IMR-90 (cell line): ENCODE measurements around the gene ZNF582. TPM values are rescaled to one million over a fixed set of nuclear protein-coding genes. Genes with fewer than 3 reads are reported as not detected.

Experiments
- ATAC-seq: fragments of 200-7000 bp; cut with Tn5 transposase; 2 replicates; pipeline ENCODE4 v1.9.1; 2020; ENCODE audit warnings: low read depth, mild to moderate bottlenecking, moderate library complexity
- BruUV-seq: library from RNA; stranded (reverse); fragments of 400-500 nt; replicated peaks from 2 replicates; lab custom pipeline; 2021; lab: Mats Ljungman, UMichigan
- CTCF ChIA-PET: fragments of 300-600 bp; formaldehyde crosslinking; extraction: SDS; loops from one replicate; lab custom pipeline; 2021; ENCODE audit warnings: antibody characterized with exemption; lab: Yijun Ruan, JAX
- POLR2A ChIA-PET: fragments of 300-600 bp; sonication (Branson Sonifier 250); formaldehyde crosslinking; loops from one replicate; lab custom pipeline; 2022; ENCODE audit warnings: antibody characterized with exemption; ENCODE audit not compliant: unreplicated experiment; lab: Charles Lee
- DNase-seq: peaks from one replicate; pipeline ENCODE4 v3.0.0; 2013
- H2AFZ ChIP-seq: replicated peaks from 2 replicates; pipeline ENCODE3; 2013; ENCODE audit warnings: low read length, mild to moderate bottlenecking; ENCODE audit not compliant: poor library complexity
- H2AK5ac ChIP-seq: 2 replicates; pipeline ENCODE4 v1.6.1; 2013; ENCODE audit warnings: low read depth, low read length, inconsistent platforms
- H2AK9ac ChIP-seq: replicated peaks from 2 replicates; pipeline ENCODE3; 2013; ENCODE audit warnings: mild to moderate bottlenecking, low read depth, low read length, moderate library complexity; ENCODE audit not compliant: poor library complexity
- H2BK120ac ChIP-seq: 2 replicates; pipeline ENCODE4 v1.6.1; 2013; ENCODE audit warnings: low read depth, low read length, inconsistent platforms
- H2BK15ac ChIP-seq: 3 replicates; pipeline ENCODE4 v1.6.1; 2013; ENCODE audit warnings: low read depth, low read length, inconsistent platforms
- H2BK20ac ChIP-seq: 2 replicates; pipeline ENCODE4 v1.6.1; 2013; ENCODE audit warnings: low read depth, mild to moderate bottlenecking, inconsistent platforms, low read length, moderate library complexity
- H2BK5ac ChIP-seq: 2 replicates; pipeline ENCODE4 v1.6.1; 2013; ENCODE audit warnings: mild to moderate bottlenecking, low read depth, low read length, inconsistent platforms; ENCODE audit not compliant: poor library complexity, severe bottlenecking
- H3K14ac ChIP-seq: replicated peaks from 2 replicates; pipeline ENCODE4 v1.6.1; 2013; ENCODE audit warnings: low read depth, low read length, inconsistent platforms
- H3K18ac ChIP-seq: 2 replicates; pipeline ENCODE4 v1.6.1; 2013; ENCODE audit warnings: low read depth, low read length, control low read depth
- H3K23ac ChIP-seq: 2 replicates; pipeline ENCODE4 v1.6.1; 2013; ENCODE audit warnings: low read depth, low read length, inconsistent platforms
- H3K27ac ChIP-seq: 2 replicates; pipeline ENCODE4 v1.5.1; 2013; ENCODE audit warnings: mild to moderate bottlenecking, control low read depth, low read length; ENCODE audit not compliant: insufficient read depth
- H3K27me3 ChIP-seq: 2 replicates; pipeline ENCODE4 v1.6.1; 2013; ENCODE audit warnings: low read length; ENCODE audit not compliant: control insufficient read depth, insufficient read depth
- H3K36me3 ChIP-seq: 2 replicates; pipeline ENCODE4 v1.6.1; 2013; ENCODE audit warnings: low read length, mixed read lengths; ENCODE audit not compliant: control insufficient read depth, insufficient read depth
- H3K4ac ChIP-seq: 2 replicates; pipeline ENCODE4 v1.6.1; 2013; ENCODE audit warnings: low read depth, low read length, inconsistent platforms
- H3K4me1 ChIP-seq: 2 replicates; pipeline ENCODE4 v1.6.1; 2013; ENCODE audit warnings: low read length, mixed read lengths; ENCODE audit not compliant: control insufficient read depth, insufficient read depth
- H3K4me2 ChIP-seq: 2 replicates; pipeline ENCODE4 v1.6.1; 2013; ENCODE audit warnings: low read depth, mild to moderate bottlenecking, control low read depth, low read length, moderate library complexity
- H3K4me3 ChIP-seq: 2 replicates; pipeline ENCODE4 v1.5.1; 2013; ENCODE audit warnings: low read depth, mild to moderate bottlenecking, control low read depth, low read length, moderate library complexity; ENCODE audit not compliant: insufficient read depth
- H3K56ac ChIP-seq: 2 replicates; pipeline ENCODE4 v1.6.1; 2013; ENCODE audit warnings: low read length, inconsistent platforms; ENCODE audit not compliant: insufficient read depth; ENCODE audit errors: extremely low read depth
- H3K79me1 ChIP-seq, 2 experiments: 2 replicates each; pipeline ENCODE4 v1.6.1; 2013; ENCODE audit warnings: low read length in 2 of 2, inconsistent platforms in 1 of 2, low read depth in 1 of 2
- H3K9ac ChIP-seq: 2 replicates; pipeline ENCODE4 v1.6.1; 2013; ENCODE audit warnings: low read depth, low read length, control low read depth
- H3K9me1 ChIP-seq: 2 replicates; pipeline ENCODE4 v1.6.1; 2013; ENCODE audit warnings: low read length, inconsistent platforms; ENCODE audit not compliant: insufficient read depth
- H3K9me3 ChIP-seq: 2 replicates; pipeline ENCODE4 v1.6.1; 2013; ENCODE audit warnings: low read length; ENCODE audit not compliant: control insufficient read depth, insufficient read depth
- H4K20me1 ChIP-seq: 2 replicates; pipeline ENCODE4 v1.6.1; 2013; ENCODE audit warnings: low read length, inconsistent platforms; ENCODE audit not compliant: insufficient read depth
- H4K5ac ChIP-seq: 2 replicates; pipeline ENCODE4 v1.6.1; 2013; ENCODE audit warnings: mild to moderate bottlenecking, low read depth, low read length, control low read depth
- H4K8ac ChIP-seq, 2 experiments: 2 replicates each; pipeline ENCODE4 v1.6.1; 2013; ENCODE audit warnings: low read depth in 2 of 2, low read length in 2 of 2, control low read depth in 1 of 2, inconsistent platforms in 1 of 2
- H4K91ac ChIP-seq: 2 replicates; pipeline ENCODE4 v1.6.1; 2013; ENCODE audit warnings: low read depth, low read length, inconsistent platforms; ENCODE audit not compliant: insufficient read depth
- CEBPB ChIP-seq: IDR thresholded peaks from 2 replicates; pipeline ENCODE4 v1.6.1; 2012; ENCODE audit warnings: low read depth, low read length, improper control_type of control experiment
- CHD1 ChIP-seq: IDR thresholded peaks from 2 replicates; pipeline ENCODE4 v1.6.1; 2012; ENCODE audit warnings: low read depth, low read length, improper control_type of control experiment
- MAFK ChIP-seq: IDR thresholded peaks from 2 replicates; pipeline ENCODE4 v1.6.1; 2012; ENCODE audit warnings: low read depth, low read length, improper control_type of control experiment
- MAZ ChIP-seq: IDR thresholded peaks from 2 replicates; pipeline ENCODE4 v1.6.1; 2012; ENCODE audit warnings: low read depth, mild to moderate bottlenecking, low read length, improper control_type of control experiment, moderate library complexity, borderline replicate concordance
- MXI1 ChIP-seq: IDR thresholded peaks from 2 replicates; pipeline ENCODE4 v1.6.1; 2012; ENCODE audit warnings: low read depth, mild to moderate bottlenecking, low read length, moderate library complexity, borderline replicate concordance
- NFE2L2 ChIP-seq: fragments of 150-350 bp; IDR thresholded peaks from 2 replicates; pipeline ENCODE4 v1.6.1; 2016; ENCODE audit warnings: low read depth, mild to moderate bottlenecking, low read length
- POLR2A ChIP-seq: IDR thresholded peaks from 2 replicates; pipeline ENCODE4 v1.6.1; 2012; ENCODE audit warnings: mild to moderate bottlenecking, low read depth, low read length
- RCOR1 ChIP-seq: IDR thresholded peaks from 2 replicates; pipeline ENCODE4 v1.6.1; 2012; ENCODE audit warnings: mild to moderate bottlenecking, low read length, improper control_type of control experiment; ENCODE audit not compliant: insufficient replicate concordance
- RFX5 ChIP-seq: IDR thresholded peaks from 2 replicates; pipeline ENCODE4 v1.8.0; 2012; ENCODE audit warnings: low read depth, mild to moderate bottlenecking, low read length, moderate library complexity
- SMC3 ChIP-seq: fragments of 150-350 bp; IDR thresholded peaks from 2 replicates; pipeline ENCODE4 v1.6.1; 2016; ENCODE audit warnings: low read depth, mild to moderate bottlenecking, antibody characterized with exemption, low read length, moderate library complexity
- WGBS, 2 experiments: methylation state at CpG; one replicate each; pipeline versions ENCODE4 v1.1.5 to v1.1.7; 2013; ENCODE audit warnings: missing lambda C conversion rate in 2 of 2; ENCODE audit not compliant: insufficient read length in 1 of 2; ENCODE audit errors: extremely low coverage in 2 of 2; 5-methylcytosine and 5-hydroxymethylcytosine counted together
- dilution Hi-C: fragments of 300-500 bp; cut with HindIII; formaldehyde crosslinking; loops from one replicate; pipeline ENCODE4 v1.14.3; 2018; ENCODE audit warnings: low sequenced_read_pairs; ENCODE audit not compliant: unreplicated experiment
- in situ Hi-C: fragments of 300-500 bp; cut with MboI; formaldehyde crosslinking; loops from 3 replicates; pipeline ENCODE4 v1.14.3; 2019; ENCODE audit warnings: low sequenced_read_pairs, inconsistent platforms, mixed read lengths
- intact Hi-C: fragments of 100-400 bp; cut with micrococcal nuclease; formaldehyde crosslinking; loops from 2 replicates; pipeline ENCODE4 v1.10.0; 2022
- polyA plus RNA-seq, 3 experiments: library from polyadenylated mRNA; depleted of rRNA; stranded (reverse); fragments of >200 nt; gene quantifications; 2 replicates each; pipeline ENCODE4 v1.2.3, GENCODE V29; 2012; ENCODE audit warnings: low replicate concordance in 1 of 3
- total RNA-seq: library from RNA; depleted of rRNA; stranded (reverse); fragments of >200 nt; gene quantifications from 2 replicates; pipeline ENCODE4 v1.2.3, GENCODE V29; 2012
- TF ChIP-seq, protein P1 (sequence below): fragments of 150-350 bp; IDR thresholded peaks from 2 replicates; pipeline ENCODE4 v1.6.1; 2017; ENCODE audit warnings: mild to moderate bottlenecking, antibody characterized with exemption, low read length, low read depth
- TF ChIP-seq, protein P2 (sequence below): conservative IDR thresholded peaks from 2 replicates; pipeline ENCODE4 v1.5.1; 2012; ENCODE audit warnings: mild to moderate bottlenecking, low read depth, low read length, improper control_type of control experiment
- TF ChIP-seq, protein P3 (sequence below): fragments of 150-350 bp; IDR thresholded peaks from 2 replicates; pipeline ENCODE4 v1.6.1; 2016; ENCODE audit warnings: low read depth, mild to moderate bottlenecking, low read length, moderate library complexity, borderline replicate concordance

ZNF582 gene
- total and polyA plus RNA-seq, 2 of the 4 experiments (the other 2 are of a cell fraction), result 1.6 to 1.8 TPM

DNA sequence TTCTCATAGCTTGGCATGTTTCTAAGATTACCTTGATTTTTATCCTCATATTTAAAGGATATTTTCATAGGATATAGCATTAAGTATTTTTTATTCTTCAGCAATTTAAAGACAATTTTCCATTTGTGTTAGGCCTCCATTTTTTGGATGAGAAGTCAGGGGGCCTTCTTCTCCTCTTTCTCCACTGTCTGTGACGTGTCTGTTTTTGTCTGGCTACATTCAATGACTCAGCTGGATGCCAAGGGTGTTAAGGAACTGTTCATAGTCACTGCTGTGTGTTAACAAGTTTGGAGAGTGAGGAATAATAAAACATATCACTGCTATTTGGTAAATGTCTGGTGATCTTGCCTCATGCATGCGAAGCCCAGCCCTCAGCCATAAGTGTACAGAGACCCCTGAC, 36.4 kb downstream of the ZNF582 start:
- no peaks in the 10 kb centered on the region for H3K36me3 ChIP-seq
- in situ Hi-C loops, result no loop called here
- H2BK20ac ChIP-seq, result no peak overlapping the region
- no peaks in the 10 kb centered on the region for H3K9me1 ChIP-seq
- H4K8ac ChIP-seq, result no peak overlapping the region
- no peak overlapping the region for H3K4me3 ChIP-seq
- H3K4ac ChIP-seq, result no peak overlapping the region
- no peak overlapping the region for H4K5ac ChIP-seq
- no peak overlapping the region for H3K27ac ChIP-seq
- BruUV-seq, result no TSS peak
- H2BK120ac ChIP-seq, result no peak overlapping the region
- DNase-seq, result no peak
- H2AFZ ChIP-seq, result no peak overlapping the region
- H3K23ac ChIP-seq, result no peak overlapping the region
- no peak overlapping the region for H3K18ac ChIP-seq
- H4K20me1 ChIP-seq, result no peaks in the 10 kb centered on the region
- no peak overlapping the region for H3K56ac ChIP-seq
- no peaks in the 10 kb centered on the region for H3K27me3 ChIP-seq
- H2AK5ac ChIP-seq, result no peak overlapping the region
- no peak overlapping the region for H2BK15ac ChIP-seq
- H3K4me2 ChIP-seq, result no peak overlapping the region
- H2BK5ac ChIP-seq, result no peak overlapping the region
- H4K91ac ChIP-seq, result no peak overlapping the region
- TF ChIP-seq, protein P1, sequence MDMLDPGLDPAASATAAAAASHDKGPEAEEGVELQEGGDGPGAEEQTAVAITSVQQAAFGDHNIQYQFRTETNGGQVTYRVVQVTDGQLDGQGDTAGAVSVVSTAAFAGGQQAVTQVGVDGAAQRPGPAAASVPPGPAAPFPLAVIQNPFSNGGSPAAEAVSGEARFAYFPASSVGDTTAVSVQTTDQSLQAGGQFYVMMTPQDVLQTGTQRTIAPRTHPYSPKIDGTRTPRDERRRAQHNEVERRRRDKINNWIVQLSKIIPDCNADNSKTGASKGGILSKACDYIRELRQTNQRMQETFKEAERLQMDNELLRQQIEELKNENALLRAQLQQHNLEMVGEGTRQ, result no peak
- no peak for TF ChIP-seq POLR2A
- TF ChIP-seq CHD1, result no peak
- no peak for TF ChIP-seq RFX5
- TF ChIP-seq, protein P2, sequence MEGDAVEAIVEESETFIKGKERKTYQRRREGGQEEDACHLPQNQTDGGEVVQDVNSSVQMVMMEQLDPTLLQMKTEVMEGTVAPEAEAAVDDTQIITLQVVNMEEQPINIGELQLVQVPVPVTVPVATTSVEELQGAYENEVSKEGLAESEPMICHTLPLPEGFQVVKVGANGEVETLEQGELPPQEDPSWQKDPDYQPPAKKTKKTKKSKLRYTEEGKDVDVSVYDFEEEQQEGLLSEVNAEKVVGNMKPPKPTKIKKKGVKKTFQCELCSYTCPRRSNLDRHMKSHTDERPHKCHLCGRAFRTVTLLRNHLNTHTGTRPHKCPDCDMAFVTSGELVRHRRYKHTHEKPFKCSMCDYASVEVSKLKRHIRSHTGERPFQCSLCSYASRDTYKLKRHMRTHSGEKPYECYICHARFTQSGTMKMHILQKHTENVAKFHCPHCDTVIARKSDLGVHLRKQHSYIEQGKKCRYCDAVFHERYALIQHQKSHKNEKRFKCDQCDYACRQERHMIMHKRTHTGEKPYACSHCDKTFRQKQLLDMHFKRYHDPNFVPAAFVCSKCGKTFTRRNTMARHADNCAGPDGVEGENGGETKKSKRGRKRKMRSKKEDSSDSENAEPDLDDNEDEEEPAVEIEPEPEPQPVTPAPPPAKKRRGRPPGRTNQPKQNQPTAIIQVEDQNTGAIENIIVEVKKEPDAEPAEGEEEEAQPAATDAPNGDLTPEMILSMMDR, result no peak
- TF ChIP-seq CEBPB, result no peak
- no peak for TF ChIP-seq MAZ
- TF ChIP-seq, protein P3, sequence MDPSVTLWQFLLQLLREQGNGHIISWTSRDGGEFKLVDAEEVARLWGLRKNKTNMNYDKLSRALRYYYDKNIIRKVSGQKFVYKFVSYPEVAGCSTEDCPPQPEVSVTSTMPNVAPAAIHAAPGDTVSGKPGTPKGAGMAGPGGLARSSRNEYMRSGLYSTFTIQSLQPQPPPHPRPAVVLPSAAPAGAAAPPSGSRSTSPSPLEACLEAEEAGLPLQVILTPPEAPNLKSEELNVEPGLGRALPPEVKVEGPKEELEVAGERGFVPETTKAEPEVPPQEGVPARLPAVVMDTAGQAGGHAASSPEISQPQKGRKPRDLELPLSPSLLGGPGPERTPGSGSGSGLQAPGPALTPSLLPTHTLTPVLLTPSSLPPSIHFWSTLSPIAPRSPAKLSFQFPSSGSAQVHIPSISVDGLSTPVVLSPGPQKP, result no peak
- TF ChIP-seq NFE2L2, result no peak
- TF ChIP-seq RCOR1, result no peak
- no peak for TF ChIP-seq SMC3
- TF ChIP-seq MAFK, result no peak
- TF ChIP-seq MXI1, result no peak
- H3K9ac ChIP-seq, result no peak overlapping the region
- CTCF ChIA-PET, result no interaction called here
- POLR2A ChIA-PET, result no interaction called here
- no peak for ATAC-seq
- H3K14ac ChIP-seq, result no peak overlapping the region
- H3K79me1 ChIP-seq, result no peaks in the 10 kb centered on the region
- intact Hi-C loops, result no loop called here
- WGBS, 2 experiments, result no CpG with 5 or more reads among the region's 2 CpGs
- dilution Hi-C loops, result no loop called here
- no peak overlapping the region for H2AK9ac ChIP-seq
- peaks cover 4% of the 10 kb centered on the region; the same call in 1 of the 2 replicates for H3K9me3 ChIP-seq
- H3K4me1 ChIP-seq, result no peaks in the 10 kb centered on the region
